Endothelial cell of umbilical vein (primary cell): ENCODE measurements around the gene YY1. TPM values are rescaled to one million over a fixed set of nuclear protein-coding genes. Genes with fewer than 3 reads are reported as not detected.
"Not testable (repeated sequence)": the region's sequence is repeated elsewhere in the genome, so short reads cannot be mapped to it uniquely, and the experiment has no call there.

Source experiments
- BruUV-seq: library from RNA; stranded (reverse); fragments of 400-500 nt; replicated peaks from 2 replicates; lab custom pipeline; 2021; lab: Mats Ljungman, UMichigan
- CTCF ChIA-PET: fragments of 300-600, 350-600 bp; sonication (Branson Sonifier 250); formaldehyde crosslinking; loops from one replicate; lab custom pipeline; 2021; ENCODE audit warnings: antibody characterized with exemption, inconsistent platforms; lab: Charles Lee
- POLR2A ChIA-PET: fragments of 300-600, 350-600 bp; sonication (Branson Sonifier 250); formaldehyde crosslinking; loops from one replicate; lab custom pipeline; 2021; ENCODE audit warnings: antibody characterized with exemption, inconsistent platforms; lab: Charles Lee
- DNase-seq: peaks from one replicate; pipeline ENCODE4 v3.0.0-alpha.2; 2011; ENCODE audit warnings: low read depth, low spot score
- FAIRE-seq: peaks from 2 replicates; lab custom pipeline; 2011; peaks lifted over from hg19 to GRCh38; lab: Jason Lieb, UNC
- H2AFZ ChIP-seq: 2 replicates; pipeline ENCODE4 v1.6.0; 2012; ENCODE audit warnings: low read depth, low read length, control low read depth, inconsistent platforms
- H3K27ac ChIP-seq: 2 replicates; pipeline ENCODE4 v1.5.1; 2011; ENCODE audit warnings: low read depth, mild to moderate bottlenecking, control low read depth, low read length, moderate library complexity; ENCODE audit not compliant: insufficient read depth
- H3K27me3 ChIP-seq, 2 experiments: 2 replicates each; pipeline versions ENCODE4 v1.6.0 to v1.6.1; 2011; ENCODE audit warnings: low read length in 2 of 2, mixed read lengths in 1 of 2; ENCODE audit not compliant: control insufficient read depth in 2 of 2, insufficient read depth in 2 of 2
- H3K36me3 ChIP-seq, 2 experiments: 2 replicates in 1 of 2; 3 replicates in 1 of 2; pipeline ENCODE4 v1.5.1; 2011; ENCODE audit warnings: low read length in 2 of 2, mild to moderate bottlenecking in 1 of 2, moderate library complexity in 1 of 2; ENCODE audit not compliant: control insufficient read depth in 2 of 2, insufficient read depth in 2 of 2; ENCODE audit errors: extremely low read depth in 1 of 2
- H3K4me1 ChIP-seq: 3 replicates; pipeline ENCODE4 v1.5.1; 2011; ENCODE audit warnings: mild to moderate bottlenecking, low read length; ENCODE audit not compliant: control insufficient read depth, insufficient read depth; ENCODE audit errors: extremely low read depth
- H3K4me2 ChIP-seq: 2 replicates; pipeline ENCODE4 v1.6.1; 2011; ENCODE audit warnings: low read length, control low read depth, mixed read lengths; ENCODE audit not compliant: insufficient read depth
- H3K4me3 ChIP-seq, 3 experiments: fragments of 200-600 bp in 1 of 3; sonication (generic), shearing (Covaris generic) in 1 of 3; replicated peaks in 1 of 3; 2 replicates each; pipeline ENCODE4 v1.5.1; 2011 to 2016; ENCODE audit warnings: control low read depth in 3 of 3, low read length in 3 of 3, mild to moderate bottlenecking in 2 of 3, inconsistent platforms in 1 of 3, low read depth in 1 of 3, moderate library complexity in 1 of 3; ENCODE audit not compliant: insufficient read depth in 1 of 3
- H3K79me2 ChIP-seq: 2 replicates; pipeline ENCODE4 v1.6.0; 2012; ENCODE audit warnings: low read length, inconsistent platforms; ENCODE audit not compliant: control insufficient read depth, insufficient read depth
- H3K9ac ChIP-seq: replicated peaks from 2 replicates; pipeline ENCODE3; 2011; ENCODE audit warnings: low read length, control low read depth; ENCODE audit not compliant: insufficient read depth; ENCODE audit errors: extremely low read depth
- H3K9me1 ChIP-seq: replicated peaks from 3 replicates; pipeline ENCODE4 v1.6.0; 2011; ENCODE audit warnings: mild to moderate bottlenecking, low read length; ENCODE audit not compliant: control insufficient read depth, insufficient read depth; ENCODE audit errors: extremely low read depth
- H3K9me3 ChIP-seq: replicated peaks from 2 replicates; pipeline ENCODE4 v1.5.1; 2012; ENCODE audit warnings: low read length, inconsistent platforms; ENCODE audit not compliant: control insufficient read depth, insufficient read depth
- H4K20me1 ChIP-seq: replicated peaks from 2 replicates; pipeline ENCODE3; 2011; ENCODE audit warnings: mild to moderate bottlenecking, low read length; ENCODE audit not compliant: control insufficient read depth, insufficient read depth; ENCODE audit errors: extremely low read depth
- EZH2 ChIP-seq: IDR thresholded peaks from 2 replicates; pipeline ENCODE4 v1.6.1; 2012; ENCODE audit warnings: borderline replicate concordance, low read depth, mild to moderate bottlenecking, moderate library complexity, low read length, inconsistent platforms; ENCODE audit not compliant: severe bottlenecking
- dilution Hi-C: fragments of 300-500 bp; cut with MboI; formaldehyde crosslinking; loops from one replicate; pipeline ENCODE4 v1.15.0; 2019; ENCODE audit warnings: low sequenced_read_pairs; ENCODE audit not compliant: extremely low pct_ligation_motif_present
- intact Hi-C: fragments of 100-400 bp; cut with micrococcal nuclease; formaldehyde crosslinking; loops from one replicate; pipeline ENCODE4 v1.10.0; 2022
- polyA plus RNA-seq, 4 experiments: library from polyadenylated mRNA; depleted of rRNA in 3 of 4; stranded (reverse) in 3 of 4; unstranded in 1 of 4; fragments of >200 nt; gene quantifications; 2 replicates each; pipeline versions ENCODE4 v1.2.1 to v1.2.3, GENCODE V29; 2011 to 2012; ENCODE audit warnings: missing spikeins in 1 of 4
- total RNA-seq: library from RNA; stranded (reverse); gene quantifications from 2 replicates; pipeline ENCODE4 v1.2.3, GENCODE V29; 2021
- TF ChIP-seq, protein P1 (sequence below), 2 donors: IDR thresholded peaks; 1 replicate in 1 of 2; 2 replicates in 1 of 2; pipeline ENCODE4 v1.5.1; 2011; ENCODE audit warnings: low read length in 2 of 2, mild to moderate bottlenecking in 2 of 2, moderate library complexity in 2 of 2, control low read depth in 1 of 2, inconsistent platforms in 1 of 2, low read depth in 1 of 2; ENCODE audit not compliant: insufficient read depth in 1 of 2; ENCODE audit errors: extremely low read depth in 1 of 2

YY1 gene
- total and polyA plus RNA-seq, 2 donors (not counting 3 experiments of a cell fraction or from before 2014, with no cell fraction given) = 23.5 to 78.6 TPM

DNA sequence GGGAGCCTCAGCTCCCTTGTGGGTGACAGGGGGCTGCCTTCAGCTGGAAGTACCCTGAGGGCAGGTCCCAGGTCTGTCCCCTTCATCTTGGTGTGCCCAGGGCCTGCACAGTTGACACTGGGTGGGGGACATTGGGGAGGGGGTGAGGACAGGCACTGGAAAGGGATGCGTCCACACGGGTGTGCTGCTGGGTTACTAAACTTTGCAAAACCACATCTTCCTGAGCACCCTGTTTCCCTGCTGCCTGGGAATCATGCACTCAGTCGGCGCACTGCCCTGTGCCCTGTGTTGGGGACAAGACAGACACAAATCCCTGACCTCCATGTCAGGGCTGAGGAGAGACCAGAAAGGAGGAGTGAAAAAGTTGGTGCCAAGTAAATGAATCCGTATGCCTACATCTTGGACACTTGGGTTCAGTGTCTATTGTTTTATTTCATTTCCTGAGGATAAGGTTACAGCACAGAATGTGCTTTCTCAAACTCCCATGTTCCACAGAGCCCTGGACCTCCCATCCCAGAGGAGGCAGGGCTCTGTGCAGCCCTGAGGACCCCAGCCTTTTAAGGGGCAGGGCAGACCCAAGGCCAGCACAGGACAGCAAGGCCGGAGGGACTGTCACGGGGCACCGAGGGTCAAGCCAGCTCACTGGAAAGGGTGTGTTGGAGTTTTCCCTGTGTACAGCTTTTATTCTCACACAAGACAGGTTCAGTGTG lies 70.2 kb downstream of the YY1 start:
- BruUV-seq = no TSS peak

DNA sequence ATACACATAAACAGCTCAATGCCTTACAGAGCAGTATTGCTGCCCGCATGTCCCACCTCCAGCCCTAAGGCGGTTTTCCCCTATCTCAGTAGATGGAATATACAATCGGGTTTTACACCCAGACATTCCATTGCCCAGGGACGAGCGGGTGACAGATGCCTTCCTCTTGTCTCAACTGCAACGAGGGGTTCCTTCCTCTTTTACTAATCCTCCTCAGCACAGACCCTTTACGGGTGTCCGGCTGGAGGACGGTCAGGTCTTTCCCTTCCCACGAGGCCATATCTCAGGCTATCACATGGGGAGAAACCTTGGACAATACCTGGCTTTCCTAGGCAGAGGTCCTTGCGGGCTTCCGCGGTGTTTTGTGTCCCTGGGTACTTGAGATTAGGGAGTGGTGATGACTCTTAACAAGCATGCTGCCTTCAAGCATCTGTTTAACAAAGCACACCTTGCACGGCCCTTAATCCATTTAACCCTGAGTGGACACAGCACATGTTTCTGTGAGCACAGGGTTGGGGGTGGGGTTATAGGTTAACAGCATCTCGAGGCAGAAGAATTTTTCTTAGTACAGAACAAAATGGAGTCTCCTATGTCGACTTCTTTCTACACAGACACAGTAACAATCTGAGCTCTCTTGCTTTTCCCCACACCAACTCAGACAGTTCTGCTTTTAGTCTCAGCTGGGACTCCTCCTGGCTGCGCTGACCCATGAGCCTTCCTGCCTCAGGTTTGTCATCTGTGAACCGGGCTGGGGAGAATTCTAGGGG lies 73.3 kb downstream of the YY1 start:
- POLR2A ChIA-PET, intact Hi-C loops, H3K4me3 ChIP-seq, H3K36me3 ChIP-seq, H3K9ac ChIP-seq, DNase-seq, H3K9me1 ChIP-seq, H4K20me1 ChIP-seq, H3K27ac ChIP-seq, FAIRE-seq, H2AFZ ChIP-seq, H3K27me3 ChIP-seq, CTCF ChIA-PET, dilution Hi-C loops, BruUV-seq, H3K4me2 ChIP-seq, H3K79me2 ChIP-seq, H3K9me3 ChIP-seq: not testable (repeated sequence)
- peaks cover 18% of the 10 kb centered on the region for H3K4me1 ChIP-seq

More for the DNA sequence above, 70.2 kb downstream of the YY1 start:
- H3K9me3 ChIP-seq = no peaks in the 10 kb centered on the region
- H3K79me2 ChIP-seq = peaks cover 7% of the 10 kb centered on the region
- peaks cover 21% of the 10 kb centered on the region for H3K4me1 ChIP-seq
- H3K9ac ChIP-seq = no peak overlapping the region
- no peaks in the 10 kb centered on the region for H4K20me1 ChIP-seq
- no peaks in the 10 kb centered on the region for H3K27me3 ChIP-seq
- intact Hi-C loops = loop anchor here (1.0 to 10.0 kb wide), 2 partner anchors 9 to 346 kb away; no protein-coding TSS in a partner anchor
- TF ChIP-seq EZH2 = no peak
- TF ChIP-seq, protein P1, sequence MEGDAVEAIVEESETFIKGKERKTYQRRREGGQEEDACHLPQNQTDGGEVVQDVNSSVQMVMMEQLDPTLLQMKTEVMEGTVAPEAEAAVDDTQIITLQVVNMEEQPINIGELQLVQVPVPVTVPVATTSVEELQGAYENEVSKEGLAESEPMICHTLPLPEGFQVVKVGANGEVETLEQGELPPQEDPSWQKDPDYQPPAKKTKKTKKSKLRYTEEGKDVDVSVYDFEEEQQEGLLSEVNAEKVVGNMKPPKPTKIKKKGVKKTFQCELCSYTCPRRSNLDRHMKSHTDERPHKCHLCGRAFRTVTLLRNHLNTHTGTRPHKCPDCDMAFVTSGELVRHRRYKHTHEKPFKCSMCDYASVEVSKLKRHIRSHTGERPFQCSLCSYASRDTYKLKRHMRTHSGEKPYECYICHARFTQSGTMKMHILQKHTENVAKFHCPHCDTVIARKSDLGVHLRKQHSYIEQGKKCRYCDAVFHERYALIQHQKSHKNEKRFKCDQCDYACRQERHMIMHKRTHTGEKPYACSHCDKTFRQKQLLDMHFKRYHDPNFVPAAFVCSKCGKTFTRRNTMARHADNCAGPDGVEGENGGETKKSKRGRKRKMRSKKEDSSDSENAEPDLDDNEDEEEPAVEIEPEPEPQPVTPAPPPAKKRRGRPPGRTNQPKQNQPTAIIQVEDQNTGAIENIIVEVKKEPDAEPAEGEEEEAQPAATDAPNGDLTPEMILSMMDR (IDR thresholded peaks at IDR 0.05; ENCODE audit: extremely low read depth in 1 of 2, insufficient read depth in 1 of 2, low read depth in 1 of 2, low read length in 2 of 2) = peak in 1 of 2 donors; percentile 8
- CTCF ChIA-PET = interaction anchor here (1.0 to 2.6 kb wide), 6 partner anchors 9 to 337 kb away, joined by 3 to 17 read pairs (median 4); no protein-coding TSS in a partner anchor
- no peaks in the 10 kb centered on the region for H3K36me3 ChIP-seq
- no peak overlapping the region for H3K27ac ChIP-seq
- H3K4me3 ChIP-seq = peak overlapping the region in 1 of 3 experiments; percentile 4
- H3K4me2 ChIP-seq = no peak overlapping the region
- POLR2A ChIA-PET = no interaction called here
- dilution Hi-C loops = no loop called here
- DNase-seq (peak; percentile 54), FAIRE-seq (peak; percentile 90)
- H3K9me1 ChIP-seq = no peaks in the 10 kb centered on the region
- H2AFZ ChIP-seq = peak overlapping the region; percentile 4
